Measurements from ENCODE around the gene JOSD1. TPM values are rescaled to one million over a fixed set of nuclear protein-coding genes. Genes with fewer than 3 reads are reported as not detected.

JOSD1 gene
- total RNA-seq, 1 donor from 2014 or later: 18.7 TPM

DNA sequence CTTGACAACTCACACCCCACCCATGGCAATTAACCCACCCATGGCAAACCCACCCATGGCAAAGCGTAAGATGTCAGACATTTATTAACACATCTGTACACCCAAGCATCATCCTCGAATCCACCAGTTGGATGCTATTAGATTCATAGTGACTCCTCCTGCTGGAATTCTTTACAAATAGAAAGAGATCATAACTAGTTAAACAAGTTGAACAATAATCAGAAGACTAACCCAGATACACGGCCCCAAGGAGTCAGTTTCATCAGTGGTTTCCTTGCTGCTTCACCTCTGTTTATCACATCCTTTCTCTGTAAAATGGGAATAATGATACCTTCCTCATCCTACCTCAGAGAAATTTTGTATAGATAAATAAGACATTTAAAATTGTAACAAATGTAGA is 10.1 kb upstream of the JOSD1 start:
- Histone ChIP-seq H3K9me3 (replicated peaks) (no peaks in the 10 kb centered on the region), H3K4me1 (peaks cover 91% of the 10 kb centered on the region), H3K27me3 (ENCODE audit: low read depth) (no peaks in the 10 kb centered on the region), H3K36me3 (peaks cover 23% of the 10 kb centered on the region), H3K4me3 (no peak overlapping the region), H3K27ac (replicated peaks) (no peak overlapping the region)
- TF ChIP-seq, protein P1, sequence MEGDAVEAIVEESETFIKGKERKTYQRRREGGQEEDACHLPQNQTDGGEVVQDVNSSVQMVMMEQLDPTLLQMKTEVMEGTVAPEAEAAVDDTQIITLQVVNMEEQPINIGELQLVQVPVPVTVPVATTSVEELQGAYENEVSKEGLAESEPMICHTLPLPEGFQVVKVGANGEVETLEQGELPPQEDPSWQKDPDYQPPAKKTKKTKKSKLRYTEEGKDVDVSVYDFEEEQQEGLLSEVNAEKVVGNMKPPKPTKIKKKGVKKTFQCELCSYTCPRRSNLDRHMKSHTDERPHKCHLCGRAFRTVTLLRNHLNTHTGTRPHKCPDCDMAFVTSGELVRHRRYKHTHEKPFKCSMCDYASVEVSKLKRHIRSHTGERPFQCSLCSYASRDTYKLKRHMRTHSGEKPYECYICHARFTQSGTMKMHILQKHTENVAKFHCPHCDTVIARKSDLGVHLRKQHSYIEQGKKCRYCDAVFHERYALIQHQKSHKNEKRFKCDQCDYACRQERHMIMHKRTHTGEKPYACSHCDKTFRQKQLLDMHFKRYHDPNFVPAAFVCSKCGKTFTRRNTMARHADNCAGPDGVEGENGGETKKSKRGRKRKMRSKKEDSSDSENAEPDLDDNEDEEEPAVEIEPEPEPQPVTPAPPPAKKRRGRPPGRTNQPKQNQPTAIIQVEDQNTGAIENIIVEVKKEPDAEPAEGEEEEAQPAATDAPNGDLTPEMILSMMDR (IDR thresholded peaks at IDR 0.05; ENCODE audit: borderline replicate concordance): no peak
- no peak for DNase-seq
- intact Hi-C loops (cut with micrococcal nuclease): no loop called here

DNA sequence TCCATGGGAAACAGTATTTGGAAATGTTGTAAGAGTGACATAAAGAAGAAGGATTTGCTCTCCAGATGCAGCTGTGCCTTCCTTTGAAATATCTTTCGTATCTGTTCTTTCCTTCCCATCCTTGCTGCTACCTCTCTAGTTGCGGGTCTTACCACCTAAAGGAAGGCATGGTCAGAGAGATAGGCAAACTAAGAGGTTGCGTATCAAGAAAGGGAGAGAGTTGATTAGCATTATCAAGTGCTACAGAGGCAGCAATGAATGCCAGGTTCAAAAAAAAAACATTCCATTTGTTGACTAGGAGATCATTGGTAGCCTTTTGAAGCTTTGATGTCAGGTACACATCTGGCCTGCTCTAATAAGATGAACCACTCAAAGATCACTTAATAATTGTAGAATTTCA is 9.6 kb upstream of the JOSD1 start:
- no peak for DNase-seq
- H3K36me3 ChIP-seq: peaks cover 18% of the 10 kb centered on the region
- intact Hi-C loops (cut with micrococcal nuclease): no loop called here
- peaks cover 90% of the 10 kb centered on the region for H3K4me1 ChIP-seq
- no peaks in the 10 kb centered on the region for H3K9me3 ChIP-seq (replicated peaks)
- TF ChIP-seq, protein P1 (IDR thresholded peaks at IDR 0.05; ENCODE audit: borderline replicate concordance): no peak
- no peaks in the 10 kb centered on the region for H3K27me3 ChIP-seq (ENCODE audit: low read depth)
- H3K27ac ChIP-seq (replicated peaks): no peak overlapping the region
- H3K4me3 ChIP-seq: no peak overlapping the region

DNA sequence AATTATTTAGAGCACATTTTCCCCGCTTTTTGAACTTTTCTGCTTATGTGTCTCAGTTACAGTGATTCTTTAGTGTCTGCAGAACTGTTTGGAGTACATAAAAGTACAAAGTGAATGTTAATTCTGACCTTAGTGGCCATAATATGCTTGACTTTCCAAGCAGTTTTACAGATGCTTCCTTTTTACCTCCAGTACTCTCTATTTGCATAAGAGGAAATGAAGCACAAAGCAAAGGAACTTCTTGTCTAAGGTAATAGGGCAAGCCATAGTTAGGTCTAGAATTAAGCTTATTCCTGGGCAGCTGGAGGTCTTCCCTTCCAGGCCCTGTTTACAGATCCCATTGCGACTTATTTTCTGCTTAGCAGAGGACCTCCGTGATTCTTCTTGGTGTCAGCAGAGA is 8.6 kb upstream of the JOSD1 start:
- no peak for DNase-seq
- Histone ChIP-seq H3K27ac (replicated peaks) (peak overlapping the region; percentile 36), H3K9me3 (replicated peaks) (no peaks in the 10 kb centered on the region), H3K27me3 (ENCODE audit: low read depth) (no peaks in the 10 kb centered on the region), H3K4me1 (peaks cover 89% of the 10 kb centered on the region), H3K36me3 (peaks cover 17% of the 10 kb centered on the region), H3K4me3 (no peak overlapping the region)
- TF ChIP-seq, protein P1 (IDR thresholded peaks at IDR 0.05; ENCODE audit: borderline replicate concordance): no peak
- intact Hi-C loops (cut with micrococcal nuclease): no loop called here

DNA sequence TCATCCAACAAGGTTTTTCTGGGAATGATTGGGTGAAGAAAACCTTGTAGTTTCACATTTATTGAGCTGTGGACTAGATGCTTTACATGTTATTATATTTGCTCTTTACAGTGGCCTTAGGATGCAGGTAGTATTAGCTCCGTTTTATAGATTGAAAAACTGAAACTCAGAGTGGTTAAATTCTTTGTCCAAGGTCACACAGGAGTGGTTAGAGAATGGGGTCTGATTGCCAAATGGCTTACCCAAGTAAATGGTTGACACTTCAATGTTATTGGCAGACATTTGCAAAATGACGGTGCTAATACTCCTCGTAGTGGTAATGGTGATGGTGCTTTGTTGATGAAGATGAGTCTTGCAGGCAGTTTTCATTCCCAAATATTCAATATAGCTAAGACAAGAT is 7.2 kb upstream of the JOSD1 start:
- TF ChIP-seq, protein P1 (IDR thresholded peaks at IDR 0.05; ENCODE audit: borderline replicate concordance): no peak
- no peak for DNase-seq
- Histone ChIP-seq H3K27me3 (ENCODE audit: low read depth) (no peaks in the 10 kb centered on the region), H3K4me1 (peaks cover 76% of the 10 kb centered on the region), H3K36me3 (peaks cover 17% of the 10 kb centered on the region), H3K4me3 (no peak overlapping the region), H3K27ac (replicated peaks) (no peak overlapping the region), H3K9me3 (replicated peaks) (no peaks in the 10 kb centered on the region)
- intact Hi-C loops (cut with micrococcal nuclease): no loop called here

DNA sequence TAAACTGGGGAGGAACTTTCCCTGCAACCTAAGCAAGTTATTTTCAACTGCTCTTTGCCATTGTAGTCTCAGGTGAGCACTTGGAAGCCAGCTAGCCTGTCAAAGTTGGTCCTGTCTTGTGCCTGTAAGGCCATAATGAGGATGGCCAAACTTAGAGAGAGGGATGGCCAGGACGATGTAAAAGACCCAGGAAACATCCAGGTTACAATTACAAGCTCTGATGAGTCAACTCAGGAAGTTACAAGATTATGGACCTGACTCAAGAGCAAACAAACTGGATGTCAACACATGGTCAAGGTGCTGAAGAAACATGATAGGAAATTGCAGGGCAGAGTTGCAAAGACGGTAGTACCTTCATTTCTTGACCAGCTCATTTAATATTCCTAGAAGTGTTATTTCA is 6.6 kb upstream of the JOSD1 start:
- no peaks in the 10 kb centered on the region for H3K27me3 ChIP-seq (ENCODE audit: low read depth)
- no peaks in the 10 kb centered on the region for H3K9me3 ChIP-seq (replicated peaks)
- peak overlapping the region; percentile 93 for H3K4me3 ChIP-seq
- H3K4me1 ChIP-seq: peaks cover 70% of the 10 kb centered on the region
- no peak for DNase-seq
- peaks cover 14% of the 10 kb centered on the region for H3K36me3 ChIP-seq
- TF ChIP-seq, protein P1 (IDR thresholded peaks at IDR 0.05; ENCODE audit: borderline replicate concordance): no peak
- peak overlapping the region; percentile 91 for H3K27ac ChIP-seq (replicated peaks)
- intact Hi-C loops (cut with micrococcal nuclease): no loop called here

DNA sequence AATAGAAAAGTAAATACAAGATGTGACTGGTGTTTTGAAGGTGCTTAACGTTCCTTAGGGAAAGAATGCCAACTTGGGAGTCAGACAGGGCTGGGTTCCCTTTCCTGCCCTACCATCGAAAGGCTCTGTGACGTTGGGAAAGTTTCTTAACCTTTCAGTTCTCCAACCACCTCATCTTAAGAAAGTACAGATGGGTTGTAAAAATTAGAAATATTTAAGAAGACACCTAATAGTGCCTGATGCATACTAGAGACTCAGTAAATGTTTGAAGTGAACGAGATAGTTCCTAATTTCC is 6.1 kb upstream of the JOSD1 start:
- H3K9me3 ChIP-seq (replicated peaks): no peaks in the 10 kb centered on the region
- DNase-seq: no peak
- H3K4me1 ChIP-seq: peaks cover 65% of the 10 kb centered on the region
- intact Hi-C loops (cut with micrococcal nuclease): no loop called here
- H3K27me3 ChIP-seq (ENCODE audit: low read depth): no peaks in the 10 kb centered on the region
- peak overlapping the region; percentile 93 for H3K4me3 ChIP-seq
- peaks cover 12% of the 10 kb centered on the region for H3K36me3 ChIP-seq
- peak overlapping the region; percentile 91 for H3K27ac ChIP-seq (replicated peaks)
- TF ChIP-seq, protein P1 (IDR thresholded peaks at IDR 0.05; ENCODE audit: borderline replicate concordance): no peak
